Measurements from ENCODE around the gene ABT1.

DNA sequence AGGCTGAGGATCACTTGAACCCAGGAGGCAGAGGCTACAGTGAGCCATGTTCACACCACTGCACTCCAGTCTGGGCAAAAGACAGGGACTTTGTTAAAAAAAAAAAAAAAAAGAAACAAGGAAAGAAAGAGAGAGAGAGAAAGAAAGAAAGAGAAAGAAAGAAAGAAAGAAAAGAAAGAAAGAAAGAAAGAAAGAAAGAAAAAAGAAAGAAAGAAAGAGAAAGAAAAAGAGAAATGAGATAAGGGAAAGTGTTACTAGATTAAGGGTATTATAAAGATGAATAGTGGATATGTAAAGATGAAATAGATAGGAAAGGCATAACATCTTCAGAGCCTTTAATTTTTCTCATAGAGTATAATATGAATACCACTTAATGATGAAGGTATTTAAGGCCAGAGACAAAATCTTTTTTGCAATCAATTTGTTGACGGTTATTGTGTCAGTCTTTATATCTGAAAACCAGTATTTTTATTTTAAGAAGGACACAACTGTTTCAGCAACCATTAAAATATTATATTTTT, 26.6 kb downstream of the ABT1 start:
- no peak for TF ChIP-seq REST (IDR thresholded peaks at IDR 0.05; ENCODE audit: unreplicated experiment)
- TF ChIP-seq, protein P1, sequence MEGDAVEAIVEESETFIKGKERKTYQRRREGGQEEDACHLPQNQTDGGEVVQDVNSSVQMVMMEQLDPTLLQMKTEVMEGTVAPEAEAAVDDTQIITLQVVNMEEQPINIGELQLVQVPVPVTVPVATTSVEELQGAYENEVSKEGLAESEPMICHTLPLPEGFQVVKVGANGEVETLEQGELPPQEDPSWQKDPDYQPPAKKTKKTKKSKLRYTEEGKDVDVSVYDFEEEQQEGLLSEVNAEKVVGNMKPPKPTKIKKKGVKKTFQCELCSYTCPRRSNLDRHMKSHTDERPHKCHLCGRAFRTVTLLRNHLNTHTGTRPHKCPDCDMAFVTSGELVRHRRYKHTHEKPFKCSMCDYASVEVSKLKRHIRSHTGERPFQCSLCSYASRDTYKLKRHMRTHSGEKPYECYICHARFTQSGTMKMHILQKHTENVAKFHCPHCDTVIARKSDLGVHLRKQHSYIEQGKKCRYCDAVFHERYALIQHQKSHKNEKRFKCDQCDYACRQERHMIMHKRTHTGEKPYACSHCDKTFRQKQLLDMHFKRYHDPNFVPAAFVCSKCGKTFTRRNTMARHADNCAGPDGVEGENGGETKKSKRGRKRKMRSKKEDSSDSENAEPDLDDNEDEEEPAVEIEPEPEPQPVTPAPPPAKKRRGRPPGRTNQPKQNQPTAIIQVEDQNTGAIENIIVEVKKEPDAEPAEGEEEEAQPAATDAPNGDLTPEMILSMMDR (conservative IDR thresholded peaks at IDR 0.05; ENCODE audit: low read depth in 2 of 2), result no peak
